HCT116 (cell line): Measurements from ENCODE around the gene TRPV4. TPM values are rescaled to one million over a fixed set of nuclear protein-coding genes. Genes with fewer than 3 reads are reported as not detected.

Experiments
- ATAC-seq: fragments of 200-7000 bp; cut with Tn5 transposase; 2 replicates; pipeline ENCODE4 v1.9.1; 2020; ENCODE audit warnings: mild to moderate bottlenecking, moderate library complexity
- BruUV-seq: library from RNA; stranded (reverse); fragments of 400-500 nt; replicated peaks from 2 replicates; lab custom pipeline; 2021; lab: Mats Ljungman, UMichigan
- CTCF ChIA-PET: fragments of 300-600 bp; sonication (Branson Sonifier 250); formaldehyde crosslinking; loops from one replicate; lab custom pipeline; 2021; ENCODE audit warnings: antibody characterized with exemption; lab: Charles Lee
- POLR2A ChIA-PET: fragments of 300-600, 350-600 bp; sonication (Branson Sonifier 250); formaldehyde crosslinking; loops from one replicate; lab custom pipeline; 2021; ENCODE audit warnings: antibody characterized with exemption; lab: Charles Lee
- RAD21 ChIA-PET, 2 experiments: fragments of 300-600 bp; sonication (Branson Sonifier 250); formaldehyde crosslinking; loops; one replicate each; lab custom pipeline; 2023; ENCODE audit warnings: low total read pairs in 2 of 2; ENCODE audit not compliant: uncharacterized antibody in 2 of 2, unreplicated experiment in 2 of 2, low non-redundant PET in 1 of 2; lab: Charles Lee
- DNase-seq: peaks from one replicate; pipeline ENCODE4 v3.0.0-alpha.2; 2010; ENCODE audit warnings: low read depth, low spot score
- H2AFZ ChIP-seq: fragments of 200-600 bp; shearing (Covaris generic), sonication (generic); 2 replicates; pipeline ENCODE4 v1.6.1; 2017; ENCODE audit warnings: low read depth, mixed run types, mixed read lengths, antibody characterized with exemption, low read length; ENCODE audit not compliant: poor library complexity, severe bottlenecking
- H3K27ac ChIP-seq: 2 replicates; pipeline ENCODE4 v1.5.1; 2012; ENCODE audit warnings: low read depth, low read length
- H3K27me3 ChIP-seq: fragments of 200-600 bp; sonication (generic); 2 replicates; pipeline ENCODE4 v1.6.1; 2016; ENCODE audit warnings: mixed run types, low read length, mixed read lengths; ENCODE audit not compliant: insufficient read depth
- H3K36me3 ChIP-seq, 2 experiments: fragments of 200-500 bp in 1 of 2; fragments of 200-600 bp in 1 of 2; sonication (Bioruptor generic) in 1 of 2; sonication (generic) in 1 of 2; 2 replicates each; pipeline versions ENCODE4 v1.5.1 to v1.6.1; 2014 to 2016; ENCODE audit warnings: low read length in 2 of 2, inconsistent platforms in 1 of 2, mixed read lengths in 1 of 2, mixed run types in 1 of 2; ENCODE audit not compliant: insufficient read depth in 2 of 2, control insufficient read depth in 1 of 2
- H3K4me1 ChIP-seq, 2 experiments: fragments of 200-600 bp in 1 of 2; sonication (generic) in 1 of 2; 2 replicates each; pipeline versions ENCODE4 v1.5.1 to v1.6.1; 2012 to 2017; ENCODE audit warnings: low read length in 2 of 2, inconsistent platforms in 1 of 2, mild to moderate bottlenecking in 1 of 2, mixed read lengths in 1 of 2, mixed run types in 1 of 2, moderate library complexity in 1 of 2; ENCODE audit not compliant: insufficient read depth in 2 of 2, control insufficient read depth in 1 of 2
- H3K4me2 ChIP-seq: fragments of 200-600 bp; sonication (generic); 2 replicates; pipeline ENCODE4 v1.6.1; 2017; ENCODE audit warnings: mixed run types, low read length, mixed read lengths
- H3K4me3 ChIP-seq, 2 experiments: fragments of 200-600 bp in 1 of 2; sonication (generic) in 1 of 2; replicated peaks in 1 of 2; 2 replicates each; pipeline ENCODE4 v1.5.1; 2011 to 2016; ENCODE audit warnings: low read length in 2 of 2, control low read depth in 1 of 2, low read depth in 1 of 2, mild to moderate bottlenecking in 1 of 2, mixed read lengths in 1 of 2, mixed run types in 1 of 2
- H3K79me2 ChIP-seq: fragments of 200-600 bp; sonication (generic); 2 replicates; pipeline ENCODE4 v1.6.1; 2017; ENCODE audit warnings: mild to moderate bottlenecking, mixed run types, low read length, moderate library complexity, mixed read lengths; ENCODE audit not compliant: insufficient read depth
- H3K9ac ChIP-seq: fragments of 200-600 bp; sonication (generic); 2 replicates; pipeline ENCODE4 v1.6.1; 2016; ENCODE audit warnings: low read length, mixed read lengths
- H3K9me2 ChIP-seq: fragments of 200-600 bp; sonication (generic), shearing (Covaris generic); 2 replicates; pipeline ENCODE4 v1.6.1; 2017; ENCODE audit warnings: mixed run types, mild to moderate bottlenecking, moderate library complexity; ENCODE audit not compliant: insufficient read depth
- H3K9me3 ChIP-seq, 2 experiments: fragments of 200-500 bp in 1 of 2; fragments of 200-600 bp in 1 of 2; sonication (Bioruptor generic) in 1 of 2; sonication (generic) in 1 of 2; 2 replicates each; pipeline ENCODE4 v1.6.1; 2014 to 2017; ENCODE audit warnings: low read length in 2 of 2, mixed read lengths in 2 of 2, inconsistent platforms in 1 of 2, low read depth in 1 of 2, mild to moderate bottlenecking in 1 of 2, mixed run types in 1 of 2, moderate library complexity in 1 of 2; ENCODE audit not compliant: control insufficient read depth in 1 of 2, insufficient read depth in 1 of 2
- H4K20me1 ChIP-seq: fragments of 200-600 bp; sonication (generic), shearing (Covaris generic); 2 replicates; pipeline ENCODE4 v1.6.1; 2017; ENCODE audit warnings: mixed run types, mild to moderate bottlenecking, moderate library complexity; ENCODE audit not compliant: insufficient read depth
- FOSL1 ChIP-seq: IDR thresholded peaks from 2 replicates; pipeline ENCODE4 v1.6.1; 2012; ENCODE audit warnings: low read depth
- RAD21 ChIP-seq: IDR thresholded peaks from 2 replicates; pipeline ENCODE4 v1.6.1; 2012; ENCODE audit warnings: low read depth, mild to moderate bottlenecking
- intact Hi-C: fragments of 100-400 bp; cut with micrococcal nuclease; formaldehyde crosslinking; loops from 2 replicates; pipeline ENCODE4 v1.10.0; 2022
- total RNA-seq: library from RNA; stranded (reverse); gene quantifications from one replicate; pipeline ENCODE4 v1.2.1, GENCODE V29; 2021; ENCODE audit not compliant: unreplicated experiment
- TF ChIP-seq, protein P1 (sequence below), 3 experiments: fragments of 200-600 bp in 1 of 3; sonication (generic) in 1 of 3; IDR thresholded peaks in 2 of 3; conservative IDR thresholded peaks in 1 of 3; 2 replicates each; pipeline ENCODE4 v1.5.1; 2012 to 2017; ENCODE audit warnings: low read depth in 2 of 3, low read length in 2 of 3, antibody characterized with exemption in 1 of 3, borderline replicate concordance in 1 of 3, control low read depth in 1 of 3, mild to moderate bottlenecking in 1 of 3, mixed read lengths in 1 of 3, mixed run types in 1 of 3, moderate library complexity in 1 of 3; ENCODE audit not compliant: insufficient read depth in 1 of 3

The TRPV4 gene
- total RNA-seq, 1 experiment from 2014 or later: 0.54 TPM

DNA sequence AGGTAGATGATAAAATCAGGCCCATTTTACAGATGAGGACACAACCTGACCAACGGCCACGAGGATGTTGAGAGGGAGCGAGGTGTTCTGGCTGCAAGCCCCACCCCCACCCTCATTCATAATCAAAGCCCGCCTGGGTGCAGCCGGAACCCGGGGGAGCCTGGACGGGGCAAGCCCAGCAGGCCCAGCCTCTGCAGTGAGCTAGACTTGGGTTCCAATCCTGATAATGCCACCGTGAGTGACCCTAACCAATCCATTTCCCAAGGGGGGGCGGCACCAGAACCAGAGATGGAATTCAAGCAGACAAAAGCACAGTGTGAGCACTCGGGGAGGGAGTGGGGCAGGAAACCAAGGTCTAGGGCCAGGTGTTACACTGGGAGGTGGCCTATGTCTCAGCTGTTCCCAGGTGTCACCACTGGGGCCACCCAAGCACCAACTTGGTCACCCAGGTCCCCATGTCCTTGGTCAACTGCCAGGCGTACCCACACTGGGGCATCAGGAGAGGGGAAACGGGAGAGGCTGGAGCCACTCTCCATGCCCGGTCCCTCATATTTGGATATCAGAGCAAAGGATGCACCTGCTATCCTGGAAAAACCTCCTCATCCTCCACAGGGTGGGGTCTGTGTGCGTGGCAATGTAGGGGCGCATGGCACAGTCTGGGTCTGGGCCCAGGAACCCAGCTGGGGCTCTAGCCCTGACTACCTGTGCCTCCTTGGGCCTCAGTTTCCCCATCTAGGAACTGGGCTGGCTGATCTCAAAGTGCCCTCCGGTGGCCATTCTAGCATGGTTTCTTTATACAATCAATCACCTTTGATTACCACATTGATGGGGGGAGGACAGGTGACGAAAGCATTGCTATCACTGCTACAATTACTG, 61.2 kb downstream of the TRPV4 start:
- RAD21 ChIA-PET: interaction anchor here in 1 of 2 experiments (1.3 kb wide), 1 partner anchor 174 kb away, joined by 6 read pairs; no protein-coding TSS in a partner anchor
- CTCF ChIA-PET: interaction anchor here (4.7 kb wide), 1 partner anchor 174 kb away, joined by 64 read pairs; no protein-coding TSS in a partner anchor
- peak overlapping the region; percentile 95 for H3K4me2 ChIP-seq
- H3K9me3 ChIP-seq: no peaks in the 10 kb centered on the region
- H3K4me1 ChIP-seq: peaks cover 5 to 26% of the 10 kb centered on the region in 2 experiments
- POLR2A ChIA-PET: interaction anchor here (1.1 kb wide), 1 partner anchor 10 kb away, joined by 4 read pairs; no protein-coding TSS in a partner anchor
- no peaks in the 10 kb centered on the region for H3K9me2 ChIP-seq
- H2AFZ ChIP-seq: no peak overlapping the region
- H3K36me3 ChIP-seq: no peaks in the 10 kb centered on the region
- peak overlapping the region; percentile 58; the same call in 1 of the 2 replicates for H3K9ac ChIP-seq
- intact Hi-C loops: no loop called here
- H3K27ac ChIP-seq: no peak overlapping the region
- no peak for DNase-seq
- H3K4me3 ChIP-seq: peak overlapping the region; percentile 43 to 61
- H3K79me2 ChIP-seq: peaks cover 8% of the 10 kb centered on the region; the same call in 1 of the 2 replicates
- H4K20me1 ChIP-seq: no peaks in the 10 kb centered on the region
- no TSS peak for BruUV-seq
- peak; percentile 3; the same call in 1 of the 2 replicates for ATAC-seq
- TF ChIP-seq FOSL1: no peak
- peak; percentile 81 for TF ChIP-seq RAD21
- TF ChIP-seq, protein P1, sequence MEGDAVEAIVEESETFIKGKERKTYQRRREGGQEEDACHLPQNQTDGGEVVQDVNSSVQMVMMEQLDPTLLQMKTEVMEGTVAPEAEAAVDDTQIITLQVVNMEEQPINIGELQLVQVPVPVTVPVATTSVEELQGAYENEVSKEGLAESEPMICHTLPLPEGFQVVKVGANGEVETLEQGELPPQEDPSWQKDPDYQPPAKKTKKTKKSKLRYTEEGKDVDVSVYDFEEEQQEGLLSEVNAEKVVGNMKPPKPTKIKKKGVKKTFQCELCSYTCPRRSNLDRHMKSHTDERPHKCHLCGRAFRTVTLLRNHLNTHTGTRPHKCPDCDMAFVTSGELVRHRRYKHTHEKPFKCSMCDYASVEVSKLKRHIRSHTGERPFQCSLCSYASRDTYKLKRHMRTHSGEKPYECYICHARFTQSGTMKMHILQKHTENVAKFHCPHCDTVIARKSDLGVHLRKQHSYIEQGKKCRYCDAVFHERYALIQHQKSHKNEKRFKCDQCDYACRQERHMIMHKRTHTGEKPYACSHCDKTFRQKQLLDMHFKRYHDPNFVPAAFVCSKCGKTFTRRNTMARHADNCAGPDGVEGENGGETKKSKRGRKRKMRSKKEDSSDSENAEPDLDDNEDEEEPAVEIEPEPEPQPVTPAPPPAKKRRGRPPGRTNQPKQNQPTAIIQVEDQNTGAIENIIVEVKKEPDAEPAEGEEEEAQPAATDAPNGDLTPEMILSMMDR (IDR thresholded peaks at IDR 0.05 in 2 of 3, conservative IDR thresholded peaks at IDR 0.05 in 1 of 3; ENCODE audit: borderline replicate concordance in 1 of 3, insufficient read depth in 1 of 3, low read depth in 2 of 3, low read length in 2 of 3): peak; percentile 40 to 62 (median 58); a peak in 4 of 6 replicates
- no peaks in the 10 kb centered on the region for H3K27me3 ChIP-seq
